ENCODE results near the gene TTL.

DNA sequence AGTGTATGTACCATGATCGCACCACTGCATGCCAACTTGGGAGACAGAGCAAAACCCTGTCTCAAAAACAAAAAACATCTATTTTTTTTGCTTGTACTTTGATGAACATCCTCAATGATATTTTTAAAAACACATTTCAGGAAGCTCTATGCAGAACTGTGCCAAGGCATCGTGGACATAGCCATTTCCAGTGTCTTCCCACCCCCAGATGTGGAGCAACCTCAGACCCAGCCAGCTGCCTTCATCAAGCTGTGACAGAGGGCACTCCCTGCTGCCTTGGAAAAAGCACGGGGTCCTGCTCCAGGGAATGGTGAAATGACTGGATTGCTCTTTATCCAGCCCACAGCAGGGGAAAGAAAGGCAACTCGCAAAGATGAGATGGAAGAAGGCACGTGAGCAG is 46.6 kb downstream of the TTL start:
- TF ChIP-seq CTCF (IDR thresholded peaks at IDR 0.05; ENCODE audit: low read depth, low read length, poor library complexity, severe bottlenecking), result no peak
- no peak for TF ChIP-seq EZH2phosphoT487 (IDR thresholded peaks at IDR 0.05; ENCODE audit: borderline replicate concordance, low read length)

Data from DOHH2 (cell line).